HL-60 (cell line): Measurements from ENCODE around the gene B3GALNT1.

Experiments used
- DNase-seq, 2 experiments: peaks; one replicate each; pipeline ENCODE4 v3.0.0-alpha.2; 2010 to 2020; ENCODE audit warnings: low read depth in 1 of 2, low spot score in 1 of 2
- H3K27ac ChIP-seq: fragments of 250-450 bp; sonication (Bioruptor Pico); replicated peaks from 2 replicates; pipeline ENCODE4 v1.5.1; 2020; ENCODE audit warnings: mild to moderate bottlenecking, moderate library complexity
- H3K27me3 ChIP-seq: fragments of 250-450 bp; sonication (Bioruptor Pico); 2 replicates; pipeline ENCODE4 v1.5.1; 2021; ENCODE audit warnings: mild to moderate bottlenecking, moderate library complexity; ENCODE audit not compliant: insufficient read depth, poor library complexity, severe bottlenecking
- H3K4me3 ChIP-seq: replicated peaks from 2 replicates; pipeline ENCODE4 v1.5.1; 2011; ENCODE audit warnings: mild to moderate bottlenecking, control low read depth, low read length; ENCODE audit not compliant: insufficient read depth
- CTCF ChIP-seq: IDR thresholded peaks from one replicate; pipeline ENCODE4 v1.5.1; 2011; ENCODE audit warnings: low read length, control low read depth, inconsistent platforms; ENCODE audit not compliant: insufficient read depth
- GABPA ChIP-seq: IDR thresholded peaks from 2 replicates; pipeline ENCODE4 v1.6.1; 2012; ENCODE audit warnings: low read depth
- POLR2AphosphoS5 ChIP-seq: IDR thresholded peaks from 2 replicates; pipeline ENCODE4 v1.6.1; 2012; ENCODE audit warnings: low read depth
- REST ChIP-seq: IDR thresholded peaks from 2 replicates; pipeline ENCODE4 v1.6.1; 2012; ENCODE audit warnings: low read depth; ENCODE audit not compliant: insufficient replicate concordance
- SPI1 ChIP-seq: IDR thresholded peaks from 2 replicates; pipeline ENCODE4 v1.6.1; 2012; ENCODE audit warnings: low read depth, mild to moderate bottlenecking, borderline replicate concordance

The B3GALNT1 gene

GRCh38 chr3:161066930-161067329 is 38.2 kb downstream of the B3GALNT1 start:
- Histone ChIP-seq H3K4me3 (no peak overlapping the region), H3K27ac (peak overlapping the region; percentile 51), H3K27me3 (no peaks in the 10 kb centered on the region)
- DNase-seq, result peak; percentile 63 to 78
- TF ChIP-seq CTCF (no peak), SPI1 (no peak), POLR2AphosphoS5 (no peak), REST (no peak), GABPA (no peak)

GRCh38 chr3:161064413-161064812 is 40.7 kb downstream of the B3GALNT1 start:
- TF ChIP-seq SPI1, result no peak
- TF ChIP-seq POLR2AphosphoS5, result no peak
- no peak for TF ChIP-seq REST
- TF ChIP-seq CTCF, result no peak
- no peak for TF ChIP-seq GABPA
- no peaks in the 10 kb centered on the region for H3K27me3 ChIP-seq
- H3K4me3 ChIP-seq, result no peak overlapping the region
- no peak for DNase-seq
- no peak overlapping the region for H3K27ac ChIP-seq

GRCh38 chr3:161054860-161055604 is 50.1 kb downstream of the B3GALNT1 start:
- Histone ChIP-seq H3K4me3 (no peak overlapping the region), H3K27ac (no peak overlapping the region), H3K27me3 (no peaks in the 10 kb centered on the region)
- no peak for TF ChIP-seq REST
- no peak for TF ChIP-seq POLR2AphosphoS5
- no peak for TF ChIP-seq GABPA
- no peak for TF ChIP-seq CTCF
- TF ChIP-seq SPI1, result no peak
- no peak for DNase-seq
